Peyer's patch (tissue), 4 donors: ENCODE measurements around the gene TRIM14. TPM values are rescaled to one million over a fixed set of nuclear protein-coding genes. Genes with fewer than 3 reads are reported as not detected.
A peak's percentile ranks its signal among the peaks of the same experiment; 100 is the strongest.

ENCODE experiments used
- DNase-seq, 3 donors: peaks; one replicate each; pipeline ENCODE4 v3.0.0-alpha.2; 2017 to 2019
- H3K27ac ChIP-seq, 4 donors: fragments of 200-600 bp; sonication (generic); one replicate each; pipeline ENCODE4 v1.5.1; 2016 to 2019
- H3K27me3 ChIP-seq, 2 donors: fragments of 200-600 bp; sonication (generic); one replicate each; pipeline ENCODE4 v1.5.1; 2019
- H3K36me3 ChIP-seq, 3 donors: fragments of 200-600 bp; sonication (generic); one replicate each; pipeline ENCODE4 v1.5.1; 2016 to 2019
- H3K4me1 ChIP-seq, 4 donors: fragments of 200-600 bp; sonication (generic); one replicate each; pipeline ENCODE4 v1.5.1; 2016 to 2019
- H3K4me3 ChIP-seq, 4 donors: fragments of 200-600 bp; sonication (generic); 1 replicate in 3 of 4; 2 replicates in 1 of 4; pipeline ENCODE4 v1.5.1; 2016 to 2019; ENCODE audit warnings: mild to moderate bottlenecking in 1 of 4
- H3K9me3 ChIP-seq, 4 donors: fragments of 200-600 bp; sonication (generic); one replicate each; pipeline ENCODE4 v1.5.1; 2016 to 2019; ENCODE audit warnings: mild to moderate bottlenecking in 1 of 4
- POLR2A ChIP-seq, 2 donors: fragments of 450-650 bp; IDR thresholded peaks; one replicate each; pipeline ENCODE4 v1.5.1; 2017; ENCODE audit warnings: antibody characterized with exemption in 2 of 2, mild to moderate bottlenecking in 2 of 2, moderate library complexity in 2 of 2
- total RNA-seq, 4 donors: library from RNA; depleted of rRNA; stranded (reverse); fragments of >200 nt; gene quantifications; one replicate each; pipeline ENCODE4 v1.1.0, GENCODE V29; 2016
- TF ChIP-seq, protein P1 (sequence below), 6 experiments: fragments of 450-650 bp in 4 of 6; fragments of 200-600 bp in 2 of 6; sonication (generic) in 1 of 6; IDR thresholded peaks; one replicate each; pipeline ENCODE4 v1.5.1; 2017 to 2019; ENCODE audit warnings: antibody characterized with exemption in 6 of 6, mild to moderate bottlenecking in 3 of 6, moderate library complexity in 1 of 6

The TRIM14 gene, protein sequence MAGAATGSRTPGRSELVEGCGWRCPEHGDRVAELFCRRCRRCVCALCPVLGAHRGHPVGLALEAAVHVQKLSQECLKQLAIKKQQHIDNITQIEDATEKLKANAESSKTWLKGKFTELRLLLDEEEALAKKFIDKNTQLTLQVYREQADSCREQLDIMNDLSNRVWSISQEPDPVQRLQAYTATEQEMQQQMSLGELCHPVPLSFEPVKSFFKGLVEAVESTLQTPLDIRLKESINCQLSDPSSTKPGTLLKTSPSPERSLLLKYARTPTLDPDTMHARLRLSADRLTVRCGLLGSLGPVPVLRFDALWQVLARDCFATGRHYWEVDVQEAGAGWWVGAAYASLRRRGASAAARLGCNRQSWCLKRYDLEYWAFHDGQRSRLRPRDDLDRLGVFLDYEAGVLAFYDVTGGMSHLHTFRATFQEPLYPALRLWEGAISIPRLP
- 100 to 1,000 TPM in 1 of 4 donors, 10 to 100 TPM in 3; 61.1 to 101 (median 72.0) TPM for total RNA-seq

DNA sequence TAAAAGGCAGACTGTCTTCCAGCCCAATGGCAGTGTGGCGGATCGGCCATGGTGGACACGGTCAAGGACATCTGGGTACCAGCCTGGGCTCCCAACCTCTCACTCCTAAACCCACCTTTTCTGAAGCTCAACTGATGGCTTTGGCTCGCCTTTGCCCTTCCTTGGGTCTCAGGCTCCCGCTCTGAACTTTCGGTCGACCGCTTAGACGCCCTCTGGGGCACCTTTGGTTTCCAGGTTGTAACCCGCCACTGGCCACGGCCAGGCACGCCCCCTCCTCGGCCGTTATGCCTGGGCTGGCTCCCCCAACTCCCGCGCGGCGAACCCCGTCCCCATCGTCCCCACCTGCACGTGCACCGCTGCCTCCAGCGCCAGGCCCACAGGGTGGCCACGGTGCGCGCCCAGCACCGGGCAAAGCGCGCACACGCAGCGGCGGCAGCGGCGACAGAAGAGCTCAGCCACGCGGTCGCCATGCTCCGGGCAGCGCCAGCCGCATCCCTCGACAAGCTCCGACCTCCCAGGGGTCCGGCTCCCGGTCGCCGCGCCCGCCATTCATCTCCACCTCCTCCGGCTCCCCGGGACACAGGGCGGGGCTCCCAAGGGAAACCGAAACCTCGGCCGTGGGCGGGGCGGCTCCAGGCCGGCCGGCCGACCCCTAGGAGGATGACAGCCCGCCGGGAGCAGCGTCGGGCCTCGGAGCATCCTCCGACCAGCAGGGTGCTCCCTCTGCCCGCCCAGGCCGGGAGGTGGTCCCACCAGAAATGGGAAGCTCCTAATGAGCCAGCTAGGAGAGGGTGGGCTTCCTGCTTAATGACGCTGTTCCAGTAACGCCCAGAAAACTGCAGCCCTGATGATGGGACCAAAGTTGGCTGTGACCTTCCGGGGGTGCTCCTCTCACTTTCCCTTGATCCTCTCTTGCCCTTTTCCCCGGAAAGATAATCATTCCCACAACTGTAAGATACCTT is at the start of gene TRIM14:
TRIM14 (minus strand) TSS at position 583 of the 962 bp plus-strand sequence; CDS start at position 549, 34 bp downstream.
- Histone ChIP-seq H3K4me3 (peak within 1 kb of the TSS; percentile 52 to 88 (median 80)), H3K4me1 (peaks cover 0 to 45% (median 10%) of the 10 kb centered on the region in 4 donors), H3K36me3 (peaks cover 0 to 3% (median 0%) of the 10 kb centered on the region in 3 donors), H3K27ac (peak within 1 kb of the TSS; percentile 88 to 99 (median 94)), H3K9me3 (no peaks in the 10 kb centered on the region), H3K27me3 (no peaks in the 10 kb centered on the region)
- TF ChIP-seq POLR2A (IDR thresholded peaks at IDR 0.05): peak; percentile 69 to 83
- TF ChIP-seq, protein P1, sequence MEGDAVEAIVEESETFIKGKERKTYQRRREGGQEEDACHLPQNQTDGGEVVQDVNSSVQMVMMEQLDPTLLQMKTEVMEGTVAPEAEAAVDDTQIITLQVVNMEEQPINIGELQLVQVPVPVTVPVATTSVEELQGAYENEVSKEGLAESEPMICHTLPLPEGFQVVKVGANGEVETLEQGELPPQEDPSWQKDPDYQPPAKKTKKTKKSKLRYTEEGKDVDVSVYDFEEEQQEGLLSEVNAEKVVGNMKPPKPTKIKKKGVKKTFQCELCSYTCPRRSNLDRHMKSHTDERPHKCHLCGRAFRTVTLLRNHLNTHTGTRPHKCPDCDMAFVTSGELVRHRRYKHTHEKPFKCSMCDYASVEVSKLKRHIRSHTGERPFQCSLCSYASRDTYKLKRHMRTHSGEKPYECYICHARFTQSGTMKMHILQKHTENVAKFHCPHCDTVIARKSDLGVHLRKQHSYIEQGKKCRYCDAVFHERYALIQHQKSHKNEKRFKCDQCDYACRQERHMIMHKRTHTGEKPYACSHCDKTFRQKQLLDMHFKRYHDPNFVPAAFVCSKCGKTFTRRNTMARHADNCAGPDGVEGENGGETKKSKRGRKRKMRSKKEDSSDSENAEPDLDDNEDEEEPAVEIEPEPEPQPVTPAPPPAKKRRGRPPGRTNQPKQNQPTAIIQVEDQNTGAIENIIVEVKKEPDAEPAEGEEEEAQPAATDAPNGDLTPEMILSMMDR (IDR thresholded peaks at IDR 0.05): peak in 2 of 6 experiments; percentile 21 to 24
- DNase-seq: peak; percentile 72 to 90 (median 89)

DNA sequence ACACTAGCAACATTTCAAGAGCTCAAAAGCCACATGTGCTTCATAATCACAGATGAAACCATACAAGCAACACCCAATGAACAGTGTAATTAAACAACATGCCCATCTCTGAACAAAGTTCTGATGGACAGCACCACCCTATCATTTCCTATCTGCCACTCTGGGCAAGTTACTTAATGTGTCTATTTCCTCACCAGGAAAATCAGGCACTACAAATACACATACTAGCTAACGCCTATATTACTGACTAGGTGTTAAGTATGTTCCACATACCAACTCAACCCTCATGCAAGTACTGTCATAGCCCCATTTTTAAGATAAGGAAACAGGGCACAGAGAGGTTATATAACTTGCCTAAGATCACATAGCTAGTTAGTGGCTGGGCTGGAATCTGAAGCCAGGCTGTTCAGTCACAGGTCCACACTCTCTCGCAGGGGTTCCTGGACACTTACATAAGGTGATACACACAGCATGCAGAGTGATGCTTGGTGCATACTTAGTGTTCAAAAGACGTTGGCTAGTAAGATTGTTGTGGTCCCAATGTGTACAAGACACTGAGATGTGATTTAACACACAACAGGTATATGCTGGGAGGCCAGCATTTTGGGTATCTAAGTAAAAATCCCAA is 49.2 kb upstream of the TRIM14 start:
- TF ChIP-seq, protein P1 (IDR thresholded peaks at IDR 0.05): peak in 1 of 6 experiments; percentile 6
- no peak for TF ChIP-seq POLR2A (IDR thresholded peaks at IDR 0.05)
- H3K36me3 ChIP-seq: no peaks in the 10 kb centered on the region
- peaks cover 0 to 85% (median 5%) of the 10 kb centered on the region in 4 donors for H3K4me1 ChIP-seq
- no peaks in the 10 kb centered on the region for H3K27me3 ChIP-seq
- H3K27ac ChIP-seq: peak overlapping the region; percentile 55 to 82 (median 63)
- no peaks in the 10 kb centered on the region for H3K9me3 ChIP-seq
- H3K4me3 ChIP-seq: no peak overlapping the region
- peak in 2 of 3 donors; percentile 13 to 45 for DNase-seq

DNA sequence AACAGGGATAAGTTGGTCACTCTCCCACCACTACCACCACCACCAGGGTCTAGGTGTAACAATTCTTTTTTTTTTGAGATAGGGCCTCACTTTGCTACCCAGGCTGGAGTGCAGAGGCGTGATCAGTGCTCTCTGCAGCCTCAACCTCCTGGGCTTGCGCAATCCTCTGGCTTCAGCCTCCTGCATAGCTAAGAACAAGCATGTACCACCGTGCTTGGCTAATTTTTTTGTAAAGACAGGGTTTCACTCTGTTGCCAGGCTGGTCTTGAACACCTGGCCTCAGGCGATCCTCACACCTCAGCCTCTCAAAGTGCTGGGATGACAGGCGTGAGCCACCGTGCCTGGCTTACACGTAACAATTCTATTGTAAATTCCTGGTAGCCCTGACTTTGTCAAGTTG is 45.9 kb upstream of the TRIM14 start:
- peak in 2 of 3 donors; percentile 43 to 46 for DNase-seq
- Histone ChIP-seq H3K4me3 (no peak overlapping the region), H3K36me3 (no peaks in the 10 kb centered on the region), H3K9me3 (no peaks in the 10 kb centered on the region), H3K27me3 (no peaks in the 10 kb centered on the region), H3K4me1 (peaks cover 2 to 70% (median 7%) of the 10 kb centered on the region in 4 donors), H3K27ac (peak overlapping the region in 2 of 4 donors; percentile 59 to 82)
- TF ChIP-seq, protein P1 (IDR thresholded peaks at IDR 0.05): no peak
- no peak for TF ChIP-seq POLR2A (IDR thresholded peaks at IDR 0.05)

DNA sequence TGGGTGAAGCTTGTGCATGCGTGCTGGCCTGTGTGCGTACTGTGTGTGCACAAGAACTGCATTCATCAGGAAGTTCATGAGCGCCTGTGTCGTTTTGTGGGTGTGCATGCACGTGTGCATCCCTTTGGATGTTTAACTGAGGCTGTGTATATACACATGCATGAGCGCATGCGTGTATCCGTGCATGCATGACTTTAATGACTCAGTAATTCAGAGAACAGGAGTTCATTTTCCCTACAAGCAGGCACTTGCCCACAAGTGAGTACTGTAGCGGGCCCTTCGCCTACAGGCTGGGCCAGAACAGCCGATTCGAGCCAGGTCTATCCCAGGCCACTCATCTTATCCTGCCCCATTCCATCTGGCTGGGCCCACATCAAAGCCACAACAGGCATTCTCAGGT is 43.6 kb upstream of the TRIM14 start:
- peaks cover 0 to 58% (median 3%) of the 10 kb centered on the region in 4 donors for H3K4me1 ChIP-seq
- H3K4me3 ChIP-seq: no peak overlapping the region
- H3K27me3 ChIP-seq: no peaks in the 10 kb centered on the region
- no peaks in the 10 kb centered on the region for H3K9me3 ChIP-seq
- peak in 2 of 3 donors; percentile 28 to 37 for DNase-seq
- TF ChIP-seq, protein P1 (IDR thresholded peaks at IDR 0.05): no peak
- TF ChIP-seq POLR2A (IDR thresholded peaks at IDR 0.05): no peak
- peak overlapping the region in 2 of 4 donors; percentile 78 to 82 for H3K27ac ChIP-seq
- peaks cover 0 to under 1% (median 0%) of the 10 kb centered on the region in 3 donors for H3K36me3 ChIP-seq

DNA sequence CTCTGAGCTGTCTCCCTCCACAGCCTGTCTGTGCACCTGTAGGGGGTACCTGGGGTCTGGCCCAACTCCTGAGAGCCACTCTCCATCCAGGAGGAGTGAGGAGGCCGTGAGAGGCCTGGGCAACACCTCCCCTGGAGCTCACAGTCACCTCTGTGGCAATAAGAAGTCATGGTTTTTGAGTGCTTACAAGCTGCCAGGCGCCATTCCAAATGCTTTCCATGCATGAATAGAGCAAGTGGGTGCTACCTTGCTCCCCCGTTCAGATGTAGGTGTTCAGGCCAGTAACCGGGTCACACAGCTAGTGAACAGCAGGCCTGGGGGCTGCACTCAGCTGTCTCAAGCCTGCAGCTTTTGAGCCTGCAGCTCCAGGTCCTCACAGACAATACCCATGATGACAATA is 42.8 kb upstream of the TRIM14 start:
- Histone ChIP-seq H3K36me3 (peaks cover 0 to 8% (median 0%) of the 10 kb centered on the region in 3 donors), H3K4me1 (peaks cover 0 to 50% (median 3%) of the 10 kb centered on the region in 4 donors), H3K4me3 (no peak overlapping the region), H3K27me3 (no peaks in the 10 kb centered on the region), H3K27ac (no peak overlapping the region), H3K9me3 (no peaks in the 10 kb centered on the region)
- DNase-seq: no peak
- TF ChIP-seq, protein P1 (IDR thresholded peaks at IDR 0.05): no peak
- no peak for TF ChIP-seq POLR2A (IDR thresholded peaks at IDR 0.05)
